ENCODE data around the gene ST3GAL5.

DNA sequence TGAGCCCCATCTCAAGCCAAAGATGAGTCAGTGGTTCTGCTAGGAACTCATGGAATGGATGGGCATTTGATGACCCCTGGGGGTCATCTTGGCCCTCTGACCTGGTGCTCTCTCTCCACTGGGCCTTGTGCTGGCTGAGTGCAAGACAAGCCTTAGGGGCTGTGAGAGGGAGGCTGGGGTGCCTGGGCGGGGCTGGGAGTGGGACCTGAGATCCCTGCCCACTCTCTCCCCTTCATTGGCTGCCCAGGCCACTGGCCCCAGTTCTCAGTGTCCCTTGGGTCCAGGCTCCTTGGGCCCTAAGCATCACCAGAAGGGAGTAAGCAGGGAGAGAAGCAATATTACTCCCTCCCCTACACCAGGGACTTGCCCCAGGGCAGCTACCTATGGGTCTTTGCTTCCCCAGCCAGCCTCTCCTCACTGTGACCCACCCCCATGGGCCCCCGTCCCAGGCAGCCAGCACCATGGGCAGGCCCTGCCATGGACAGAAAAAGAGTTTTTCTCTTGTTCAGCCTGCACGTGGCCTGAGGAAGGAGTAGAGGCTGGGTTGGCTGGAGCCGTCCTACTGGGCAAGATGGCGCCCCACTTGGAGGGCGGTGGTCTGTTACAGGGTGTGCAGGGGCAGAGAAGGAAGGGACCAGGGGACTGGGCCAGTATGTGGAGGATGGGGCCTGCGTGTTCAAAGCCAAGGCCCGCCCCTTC, 101.4 kb downstream of the ST3GAL5 start:
- TF ChIP-seq, protein P1, sequence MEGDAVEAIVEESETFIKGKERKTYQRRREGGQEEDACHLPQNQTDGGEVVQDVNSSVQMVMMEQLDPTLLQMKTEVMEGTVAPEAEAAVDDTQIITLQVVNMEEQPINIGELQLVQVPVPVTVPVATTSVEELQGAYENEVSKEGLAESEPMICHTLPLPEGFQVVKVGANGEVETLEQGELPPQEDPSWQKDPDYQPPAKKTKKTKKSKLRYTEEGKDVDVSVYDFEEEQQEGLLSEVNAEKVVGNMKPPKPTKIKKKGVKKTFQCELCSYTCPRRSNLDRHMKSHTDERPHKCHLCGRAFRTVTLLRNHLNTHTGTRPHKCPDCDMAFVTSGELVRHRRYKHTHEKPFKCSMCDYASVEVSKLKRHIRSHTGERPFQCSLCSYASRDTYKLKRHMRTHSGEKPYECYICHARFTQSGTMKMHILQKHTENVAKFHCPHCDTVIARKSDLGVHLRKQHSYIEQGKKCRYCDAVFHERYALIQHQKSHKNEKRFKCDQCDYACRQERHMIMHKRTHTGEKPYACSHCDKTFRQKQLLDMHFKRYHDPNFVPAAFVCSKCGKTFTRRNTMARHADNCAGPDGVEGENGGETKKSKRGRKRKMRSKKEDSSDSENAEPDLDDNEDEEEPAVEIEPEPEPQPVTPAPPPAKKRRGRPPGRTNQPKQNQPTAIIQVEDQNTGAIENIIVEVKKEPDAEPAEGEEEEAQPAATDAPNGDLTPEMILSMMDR (IDR thresholded peaks at IDR 0.05) = no peak
- TF ChIP-seq POLR2A (IDR thresholded peaks at IDR 0.05) (no peak), POLR2AphosphoS5 (IDR thresholded peaks at IDR 0.05) (no peak)
